Kidney glomerular epithelial cell (primary cell): ENCODE data around the gene TMC2.
A peak's percentile ranks its signal among the peaks of the same experiment; 100 is the strongest.
"Not testable (repeated sequence)": the region's sequence is repeated elsewhere in the genome, so short reads cannot be mapped to it uniquely, and the experiment has no call there.

Source experiments
- DNase-seq: peaks from one replicate; lab custom pipeline; 2025; lab: John Stamatoyannopoulos, UW

TMC2 gene

DNA sequence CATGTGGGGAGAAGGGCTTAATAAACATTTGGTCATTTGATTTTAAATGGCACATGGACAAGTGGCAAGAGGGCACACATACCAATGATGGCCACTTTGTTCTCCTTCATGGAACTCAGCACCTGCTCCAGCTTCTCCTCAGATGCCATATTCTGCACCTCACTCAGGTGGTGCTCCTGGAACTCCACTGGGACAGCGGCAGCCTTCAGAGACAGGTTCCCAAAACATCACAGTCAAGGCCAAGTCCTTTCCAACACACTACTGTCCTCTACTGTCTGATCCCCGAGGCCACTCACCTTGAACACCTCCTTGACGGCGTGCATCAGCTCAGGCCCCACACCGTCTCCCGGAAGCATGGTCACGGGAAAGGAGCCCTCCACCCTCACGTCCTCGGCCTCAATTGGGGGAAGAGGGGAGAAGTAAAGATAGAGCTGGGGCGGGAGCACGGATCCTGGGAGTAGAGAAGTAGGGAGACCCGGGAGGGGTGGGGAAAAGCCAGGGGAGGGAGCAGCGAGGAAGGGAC, 127.1 kb downstream of the TMC2 start:
- no peak for DNase-seq

DNA sequence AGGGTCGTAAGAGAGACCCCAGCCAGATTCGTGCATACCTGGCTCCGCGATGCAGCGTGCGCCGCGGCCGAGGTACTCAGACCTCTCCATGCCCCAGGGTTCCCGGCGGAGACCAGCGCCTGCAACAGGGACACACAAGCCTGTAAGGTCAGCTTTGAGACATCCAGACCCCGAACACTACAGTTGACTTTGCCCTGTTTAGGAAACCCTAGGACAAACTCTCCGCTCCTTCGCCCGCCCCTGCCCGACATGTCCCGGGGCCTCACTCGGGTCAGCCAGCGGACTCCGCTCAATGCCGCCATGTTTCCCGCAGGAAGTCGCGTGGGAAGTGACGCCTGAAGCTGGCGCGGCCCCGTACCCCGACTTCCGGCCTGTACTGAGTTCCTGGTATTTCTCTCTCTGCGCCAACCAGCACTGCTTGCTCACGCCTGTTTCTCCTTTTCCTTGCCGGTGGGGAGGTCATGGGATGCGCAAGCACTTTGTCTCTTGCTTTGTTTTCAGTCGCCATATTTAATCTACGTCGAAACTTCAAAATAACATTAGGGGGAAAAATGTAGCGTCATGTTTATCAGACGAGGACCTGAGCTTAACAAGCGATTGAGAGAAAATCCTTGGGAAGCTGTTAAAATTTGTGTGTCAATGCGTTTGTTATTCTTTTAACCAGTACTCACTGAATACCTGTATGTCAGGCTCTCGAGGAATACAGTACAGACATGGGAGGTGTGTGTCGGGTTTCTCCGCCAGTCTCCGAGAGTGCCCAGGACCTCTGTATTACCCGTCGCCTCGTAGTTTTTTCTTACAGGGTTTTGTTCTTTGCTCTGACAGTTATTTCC, 127.7 kb downstream of the TMC2 start, which contains the start of gene IDH3B:
TSS of gene IDH3B (minus strand) at position 330 of the 833 bp plus-strand sequence. CDS start at position 302, 28 bp downstream.
- DNase-seq = peak; percentile 86

- DNase-seq = no peak
Observed at GRCh38 chr20:2671977-2672376, 135.6 kb downstream of the TMC2 start.

DNA sequence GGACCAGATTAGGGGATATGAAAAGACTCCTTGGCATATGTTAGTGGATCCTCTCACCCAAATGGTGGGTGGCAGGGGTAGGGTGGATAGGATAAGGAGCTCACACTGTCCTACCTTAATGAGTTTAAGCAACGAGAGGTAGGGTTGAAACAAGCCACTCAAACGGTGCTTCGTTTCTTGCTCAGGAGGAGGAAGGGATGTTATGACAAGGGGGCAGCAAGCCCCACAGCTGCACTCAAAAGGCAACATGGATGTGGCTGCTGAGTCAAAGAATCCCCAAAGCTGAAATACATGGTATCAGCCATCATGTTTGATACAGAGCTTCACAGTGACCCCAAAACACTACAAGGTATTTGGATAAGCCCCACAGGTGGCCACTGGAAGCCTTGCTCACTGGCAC, 136.1 kb downstream of the TMC2 start:
- no peak for DNase-seq

DNA sequence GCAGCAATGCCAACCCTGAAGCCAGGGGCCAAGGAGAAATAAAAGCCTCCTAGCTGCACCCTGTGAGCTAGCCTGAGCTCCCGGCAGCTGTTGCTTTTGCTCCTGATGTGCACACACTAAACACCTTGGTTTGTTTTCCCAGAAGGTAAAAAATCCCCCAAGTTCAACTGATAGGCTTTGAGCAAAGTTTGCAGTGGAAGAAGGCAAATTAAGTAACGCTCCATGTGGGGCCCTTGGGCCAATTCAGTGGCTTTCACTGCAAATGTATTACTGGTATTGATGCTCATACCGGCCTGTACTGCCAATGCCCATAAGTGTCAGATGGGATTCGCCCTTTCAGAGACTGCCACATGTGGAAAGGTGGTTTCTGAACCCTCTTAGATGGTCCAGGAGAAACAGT, 137.1 kb downstream of the TMC2 start:
- no peak for DNase-seq

DNA sequence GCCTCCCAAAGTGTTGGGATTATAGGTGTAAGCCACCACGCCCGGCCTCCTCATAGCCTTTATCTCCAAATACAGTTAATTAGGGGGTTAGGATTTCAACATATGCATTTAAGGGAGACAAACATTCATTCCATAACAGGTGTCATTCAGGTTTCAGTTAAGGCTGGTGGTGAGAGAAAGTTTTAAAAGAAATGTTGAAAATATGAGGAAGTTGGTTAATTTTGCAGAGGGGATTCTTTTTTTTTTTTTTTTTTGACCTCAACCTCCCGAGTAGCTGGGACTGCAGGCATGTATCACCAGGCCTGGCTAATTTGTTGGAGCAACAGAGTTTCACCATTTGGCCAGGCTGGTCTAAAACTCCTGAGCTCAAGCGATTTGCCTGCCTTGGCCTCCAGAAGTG, 143.7 kb downstream of the TMC2 start:
- no peak for DNase-seq

- DNase-seq = not testable (repeated sequence)
Observed at GRCh38 chr20:2682040-2682439, 145.7 kb downstream of the TMC2 start.

DNA sequence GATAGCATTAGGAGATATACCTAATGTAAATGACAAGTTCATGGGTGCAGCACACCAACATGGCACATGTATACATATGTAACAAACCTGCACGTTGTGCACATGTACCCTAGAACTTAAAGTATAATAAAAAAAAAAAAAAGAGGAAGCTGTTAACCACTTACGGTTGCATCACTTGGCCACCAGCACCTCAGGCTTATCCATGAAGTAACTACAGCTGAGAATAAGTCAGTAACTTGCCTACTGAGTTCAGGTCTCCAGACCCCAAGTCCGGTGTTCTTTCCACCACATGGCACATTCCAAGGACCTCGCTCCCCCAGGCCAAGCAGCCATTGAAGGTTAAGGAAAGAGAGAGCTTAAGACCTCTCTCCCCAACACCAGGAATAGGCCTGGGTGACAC, 148.4 kb downstream of the TMC2 start:
- not testable (repeated sequence) for DNase-seq

GRCh38 chr20:2687514-2687913, 151.1 kb downstream of the TMC2 start:
- DNase-seq = no peak

DNA sequence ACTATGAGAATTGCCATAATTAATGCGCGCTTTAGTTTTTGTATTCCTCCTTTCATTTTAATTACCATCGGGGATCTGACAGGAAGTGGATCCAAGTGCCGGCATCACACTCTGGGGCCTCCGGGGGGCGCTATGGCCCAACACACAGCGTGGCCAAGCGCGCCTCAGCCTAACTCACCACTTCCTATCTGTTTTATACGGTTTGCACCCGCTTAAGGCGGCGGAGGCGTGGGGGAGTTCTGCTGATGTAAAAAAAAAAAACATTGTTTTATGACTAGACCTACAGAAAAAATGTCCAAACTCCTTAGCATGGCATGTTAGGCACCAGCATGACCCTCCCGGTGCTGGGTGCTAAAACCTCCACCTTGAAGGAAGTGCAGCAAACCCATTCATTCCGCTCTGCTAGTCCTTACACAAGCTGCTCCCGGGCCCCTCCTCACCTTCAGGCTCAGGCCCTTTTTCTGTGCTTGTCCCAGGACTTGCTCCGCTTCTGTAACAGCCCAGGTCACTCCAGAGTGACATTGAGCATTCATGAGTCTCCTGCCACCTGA, 151.7 kb downstream of the TMC2 start:
- DNase-seq = peak; percentile 16

DNA sequence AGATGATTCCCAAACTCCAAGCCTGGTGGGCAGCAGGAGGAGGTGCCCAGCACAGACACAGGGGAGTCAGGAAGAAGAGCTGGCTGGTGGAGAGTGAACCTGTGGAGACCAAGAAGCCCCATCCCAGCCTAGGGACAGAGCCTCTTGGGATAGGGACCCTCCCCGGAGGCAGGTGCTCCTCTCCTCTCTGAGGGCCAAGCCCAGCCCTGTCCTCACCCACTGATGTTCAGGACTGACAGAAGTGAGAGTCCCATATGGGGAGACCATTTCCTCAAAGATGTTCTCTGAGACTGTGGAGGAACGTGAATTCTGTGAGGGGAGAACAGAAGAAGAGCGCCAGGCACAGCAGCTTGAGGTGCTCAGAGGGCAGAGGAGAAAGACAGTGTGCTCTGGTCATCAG, 153.8 kb downstream of the TMC2 start:
- no peak for DNase-seq

GRCh38 chr20:2690718-2691117, 154.3 kb downstream of the TMC2 start:
- no peak for DNase-seq

- DNase-seq = no peak
Observed at GRCh38 chr20:2691127-2691526, 154.8 kb downstream of the TMC2 start.
